Prostate gland (tissue), 2 donors: Measurements from ENCODE around the gene NEK4.

ENCODE experiments used
- POLR2A ChIP-seq: fragments of 450-650 bp; IDR thresholded peaks from one replicate; pipeline ENCODE4 v1.6.1; 2016; ENCODE audit warnings: antibody characterized with exemption, mild to moderate bottlenecking
- TF ChIP-seq, protein P1 (sequence below), 4 experiments: fragments of 200-600 bp in 2 of 4; fragments of 450-650 bp in 2 of 4; sonication (generic) in 2 of 4; IDR thresholded peaks; 1 replicate in 3 of 4; 2 replicates in 1 of 4; pipeline ENCODE4 v1.5.1; 2016 to 2019; ENCODE audit warnings: antibody characterized with exemption in 4 of 4, mild to moderate bottlenecking in 2 of 4, moderate library complexity in 2 of 4

GRCh38 chr3:52678265-52679198 is 92.2 kb downstream of the NEK4 start:
- no peak for TF ChIP-seq POLR2A
- TF ChIP-seq, protein P1, sequence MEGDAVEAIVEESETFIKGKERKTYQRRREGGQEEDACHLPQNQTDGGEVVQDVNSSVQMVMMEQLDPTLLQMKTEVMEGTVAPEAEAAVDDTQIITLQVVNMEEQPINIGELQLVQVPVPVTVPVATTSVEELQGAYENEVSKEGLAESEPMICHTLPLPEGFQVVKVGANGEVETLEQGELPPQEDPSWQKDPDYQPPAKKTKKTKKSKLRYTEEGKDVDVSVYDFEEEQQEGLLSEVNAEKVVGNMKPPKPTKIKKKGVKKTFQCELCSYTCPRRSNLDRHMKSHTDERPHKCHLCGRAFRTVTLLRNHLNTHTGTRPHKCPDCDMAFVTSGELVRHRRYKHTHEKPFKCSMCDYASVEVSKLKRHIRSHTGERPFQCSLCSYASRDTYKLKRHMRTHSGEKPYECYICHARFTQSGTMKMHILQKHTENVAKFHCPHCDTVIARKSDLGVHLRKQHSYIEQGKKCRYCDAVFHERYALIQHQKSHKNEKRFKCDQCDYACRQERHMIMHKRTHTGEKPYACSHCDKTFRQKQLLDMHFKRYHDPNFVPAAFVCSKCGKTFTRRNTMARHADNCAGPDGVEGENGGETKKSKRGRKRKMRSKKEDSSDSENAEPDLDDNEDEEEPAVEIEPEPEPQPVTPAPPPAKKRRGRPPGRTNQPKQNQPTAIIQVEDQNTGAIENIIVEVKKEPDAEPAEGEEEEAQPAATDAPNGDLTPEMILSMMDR (IDR thresholded peaks at IDR 0.05) = no peak
